22Rv1 (cell line): ENCODE measurements around the gene ATXN7L1.

Source experiments
- H3K27ac ChIP-seq: fragments of 450-650 bp; 2 replicates; pipeline ENCODE4 v1.5.1; 2017
- CTCF ChIP-seq: fragments of 450-650 bp; IDR thresholded peaks from 2 replicates; pipeline ENCODE4 v1.5.1; 2017; ENCODE audit warnings: mild to moderate bottlenecking
- ZFX ChIP-seq: fragments of 450-650 bp; IDR thresholded peaks from 2 replicates; pipeline ENCODE4 v1.6.1; 2017; ENCODE audit warnings: antibody characterized with exemption, borderline replicate concordance

ATXN7L1 gene

GRCh38 chr7:105905209-105905909, 29.0 kb upstream of the ATXN7L1 start:
- TF ChIP-seq CTCF (no peak), ZFX (no peak)
- no peak overlapping the region for H3K27ac ChIP-seq

- TF ChIP-seq ZFX (no peak), CTCF (no peak)
- no peak overlapping the region for H3K27ac ChIP-seq
These were observed 27.7 kb upstream of the ATXN7L1 start for GRCh38 chr7:105904064-105904463.

- H3K27ac ChIP-seq = no peak overlapping the region
- TF ChIP-seq ZFX (no peak), CTCF (no peak)
These were observed 26.0 kb upstream of the ATXN7L1 start for GRCh38 chr7:105902325-105902911.

- no peak overlapping the region for H3K27ac ChIP-seq
- no peak for TF ChIP-seq CTCF
- no peak for TF ChIP-seq ZFX
These were observed 21.6 kb upstream of the ATXN7L1 start for GRCh38 chr7:105897999-105898398.

- H3K27ac ChIP-seq = no peak overlapping the region
- TF ChIP-seq CTCF (no peak), ZFX (no peak)
These were observed 20.1 kb upstream of the ATXN7L1 start for GRCh38 chr7:105896407-105896911.

- no peak overlapping the region for H3K27ac ChIP-seq
- TF ChIP-seq CTCF (no peak), ZFX (no peak)
These were observed 17.7 kb upstream of the ATXN7L1 start for GRCh38 chr7:105894131-105894530.

GRCh38 chr7:105892387-105892786, 16.0 kb upstream of the ATXN7L1 start:
- TF ChIP-seq CTCF (no peak), ZFX (no peak)
- no peak overlapping the region for H3K27ac ChIP-seq
